ENCODE data around the gene MITF.
"Not testable (repeated sequence)": the region's sequence is repeated elsewhere in the genome, so short reads cannot be mapped to it uniquely, and the experiment has no call there.

Gene MITF

GRCh38 chr3:69791919-69792399 lies 52.7 kb downstream of the MITF start:
- DNase-seq, result no peak

- DNase-seq, result not testable (repeated sequence)
These were observed 56.9 kb downstream of the MITF start for GRCh38 chr3:69796126-69796525.

- DNase-seq, result no peak
These were observed 64.5 kb downstream of the MITF start for GRCh38 chr3:69803681-69804270.

- no peak for DNase-seq
These were observed 66.2 kb downstream of the MITF start for GRCh38 chr3:69805491-69805890.

- DNase-seq, result no peak
These were observed 67.6 kb downstream of the MITF start for GRCh38 chr3:69806735-69807438.

- DNase-seq, result no peak
These were observed 68.4 kb downstream of the MITF start for GRCh38 chr3:69807674-69808073.

- DNase-seq, result no peak
These were observed 70.0 kb downstream of the MITF start for GRCh38 chr3:69809076-69809835.

- no peak for DNase-seq
These were observed 72.5 kb downstream of the MITF start for GRCh38 chr3:69811452-69812401.

GRCh38 chr3:69815970-69816369 lies 76.7 kb downstream of the MITF start:
- DNase-seq, result no peak

GRCh38 chr3:69817988-69818387 lies 78.7 kb downstream of the MITF start:
- no peak for DNase-seq

- no peak for DNase-seq
These were observed 80.0 kb downstream of the MITF start for GRCh38 chr3:69819282-69819681.

GRCh38 chr3:69821133-69821532 lies 81.9 kb downstream of the MITF start:
- no peak for DNase-seq

GRCh38 chr3:69823743-69824142 lies 84.5 kb downstream of the MITF start:
- no peak for DNase-seq

GRCh38 chr3:69825446-69825845 lies 86.2 kb downstream of the MITF start:
- DNase-seq, result no peak

- no peak for DNase-seq
These were observed 87.9 kb downstream of the MITF start for GRCh38 chr3:69827127-69827526.

- DNase-seq, result no peak
These were observed 89.6 kb downstream of the MITF start for GRCh38 chr3:69828817-69829216.

- DNase-seq, result no peak
These were observed 90.9 kb downstream of the MITF start for GRCh38 chr3:69830147-69830546.

- no peak for DNase-seq
These were observed 92.5 kb downstream of the MITF start for GRCh38 chr3:69831737-69832136.

GRCh38 chr3:69833591-69833990 lies 94.3 kb downstream of the MITF start:
- no peak for DNase-seq

- no peak for DNase-seq
These were observed 99.0 kb downstream of the MITF start for GRCh38 chr3:69838217-69838616.

- no peak for DNase-seq
These were observed 99.6 kb downstream of the MITF start for GRCh38 chr3:69838696-69839515.

- DNase-seq, result no peak
These were observed 103.1 kb downstream of the MITF start for GRCh38 chr3:69842351-69842750.
